HepG2 (cell line): Measurements from ENCODE around the gene GLOD4.

ENCODE experiments used
- CTCF ChIP-seq: sonication (generic); formaldehyde crosslinking; IDR thresholded peaks from 2 replicates; pipeline ENCODE4 v1.5.0; 2020; ENCODE audit warnings: mild to moderate bottlenecking, missing genetic modification reagents, moderate library complexity
- EZH2 ChIP-seq: conservative IDR thresholded peaks from 2 replicates; pipeline ENCODE4 v1.6.1; 2012; ENCODE audit warnings: mild to moderate bottlenecking, low read depth, low read length, moderate library complexity
- HNRNPH1 ChIP-seq: fragments of 200-400 bp; formaldehyde crosslinking; optimal IDR thresholded peaks from 2 replicates; pipeline ENCODE3; 2017; ENCODE audit warnings: mild to moderate bottlenecking, low read depth, low read length
- HOXD1 ChIP-seq: sonication (generic); formaldehyde crosslinking; IDR thresholded peaks from 2 replicates; pipeline ENCODE4 v1.5.0; 2020; ENCODE audit warnings: missing genetic modification reagents
- IKZF1 ChIP-seq: fragments of 450-650 bp; IDR thresholded peaks from 2 replicates; pipeline ENCODE4 v1.7.1; 2016
- PAX8 ChIP-seq: sonication (generic); formaldehyde crosslinking; IDR thresholded peaks from 2 replicates; pipeline ENCODE4 v1.8.0; 2022; ENCODE audit warnings: mild to moderate bottlenecking, missing genetic modification reagents, borderline replicate concordance
- SETDB1 ChIP-seq: sonication (generic); formaldehyde crosslinking; IDR thresholded peaks from 2 replicates; pipeline ENCODE4 v1.5.1; 2020; ENCODE audit warnings: missing genetic modification reagents, mild to moderate bottlenecking, borderline replicate concordance
- UBTF ChIP-seq: sonication (generic); formaldehyde crosslinking; IDR thresholded peaks from 2 replicates; pipeline ENCODE4 v1.4.0; 2020; ENCODE audit warnings: mild to moderate bottlenecking, missing genetic modification reagents
- ZNF235 ChIP-seq: sonication (generic); formaldehyde crosslinking; IDR thresholded peaks from 2 replicates; pipeline ENCODE4 v1.8.1; 2023; ENCODE audit warnings: mild to moderate bottlenecking, missing genetic modification reagents, borderline replicate concordance

GRCh38 chr17:725746-726145 lies 56.3 kb downstream of the GLOD4 start:
- no peak for TF ChIP-seq IKZF1
- no peak for TF ChIP-seq PAX8 (CRISPR knock-in tag)
- TF ChIP-seq SETDB1 (CRISPR knock-in tag): no peak
- TF ChIP-seq UBTF (CRISPR knock-in tag): no peak
- no peak for TF ChIP-seq HNRNPH1
- TF ChIP-seq CTCF (CRISPR knock-in tag): no peak
- no peak for TF ChIP-seq EZH2
- TF ChIP-seq ZNF235 (CRISPR knock-in tag): no peak
- no peak for TF ChIP-seq HOXD1 (CRISPR knock-in tag)
